Gastroesophageal sphincter (tissue), 4 donors: Measurements from ENCODE around the gene MCCD1. TPM values are rescaled to one million over a fixed set of nuclear protein-coding genes. Genes with fewer than 3 reads are reported as not detected.

Source experiments
- ATAC-seq: fragments of 150-250 bp; one replicate; pipeline ENCODE4 v1.9.1; 2016; ENCODE audit warnings: mild to moderate bottlenecking, moderate library complexity
- H3K27ac ChIP-seq, 4 donors: fragments of 200-600 bp; sonication (generic) in 3 of 4; 1 replicate in 3 of 4; 2 replicates in 1 of 4; pipeline ENCODE4 v1.5.1; 2016 to 2019
- H3K27me3 ChIP-seq: fragments of 200-600 bp; sonication (generic); one replicate; pipeline ENCODE4 v1.5.1; 2019
- H3K36me3 ChIP-seq, 2 donors: fragments of 200-600 bp; sonication (generic); one replicate each; pipeline ENCODE4 v1.5.1; 2019; ENCODE audit warnings: control low read depth in 1 of 2
- H3K4me1 ChIP-seq, 3 donors: fragments of 200-600 bp; sonication (generic); 1 replicate in 2 of 3; 2 replicates in 1 of 3; pipeline ENCODE4 v1.5.1; 2016 to 2019; ENCODE audit warnings: control low read depth in 2 of 3
- H3K4me3 ChIP-seq, 2 donors: fragments of 200-600 bp; sonication (generic); one replicate each; pipeline ENCODE4 v1.5.1; 2019; ENCODE audit warnings: mild to moderate bottlenecking in 1 of 2, moderate library complexity in 1 of 2
- H3K9me3 ChIP-seq, 3 donors: fragments of 200-600 bp; sonication (generic); one replicate each; pipeline ENCODE4 v1.5.1; 2017 to 2019; ENCODE audit warnings: control low read depth in 2 of 3
- CTCF ChIP-seq, 4 experiments: fragments of 200-600 bp in 2 of 4; fragments of 450-650 bp in 2 of 4; sonication (generic) in 1 of 4; IDR thresholded peaks; one replicate each; pipeline ENCODE4 v1.5.1; 2017 to 2019; ENCODE audit warnings: antibody characterized with exemption in 4 of 4, mild to moderate bottlenecking in 2 of 4, moderate library complexity in 2 of 4
- EP300 ChIP-seq: sonication (generic); formaldehyde crosslinking; IDR thresholded peaks from one replicate; pipeline ENCODE4 v1.6.1; 2017; ENCODE audit warnings: antibody characterized with exemption, mild to moderate bottlenecking
- POLR2A ChIP-seq, 2 donors: fragments of 450-650 bp; IDR thresholded peaks; one replicate each; pipeline ENCODE4 v1.6.1; 2017; ENCODE audit warnings: antibody characterized with exemption in 2 of 2, mild to moderate bottlenecking in 2 of 2, moderate library complexity in 1 of 2
- POLR2AphosphoS5 ChIP-seq: sonication (generic); formaldehyde crosslinking; IDR thresholded peaks from one replicate; pipeline ENCODE4 v1.6.1; 2017; ENCODE audit warnings: antibody characterized with exemption
- WGBS, 2 donors: methylation state at CpG; one replicate each; pipeline ENCODE4 v1.1.5; 2018; ENCODE audit warnings: low coverage in 1 of 2; 5-methylcytosine and 5-hydroxymethylcytosine counted together
- total RNA-seq, 4 donors: library from RNA; depleted of rRNA; stranded (reverse); fragments of >200 nt; gene quantifications; one replicate each; pipeline ENCODE4 v1.1.0, GENCODE V29; 2016

Gene MCCD1
- total RNA-seq, 4 donors from 2014 or later: not detected

GRCh38 chr6:31531162-31531561, 2.4 kb downstream of the MCCD1 start:
- Histone ChIP-seq H3K27me3 (no peaks in the 10 kb centered on the region), H3K9me3 (no peaks in the 10 kb centered on the region), H3K27ac (no peak overlapping the region), H3K4me1 (peaks cover 0 to 4% (median 0%) of the 10 kb centered on the region in 3 donors), H3K36me3 (peaks cover 6 to 70% of the 10 kb centered on the region in 2 donors), H3K4me3 (no peak overlapping the region)
- TF ChIP-seq POLR2A (IDR thresholded peaks at IDR 0.05) (no peak), EP300 (no peak), POLR2AphosphoS5 (no peak)
- no peak for ATAC-seq
- 83 to 86% methylated on average over 4 to 7 of the region's 7 CpGs for WGBS, 2 donors

GRCh38 chr6:31531771-31532643, 3.2 kb downstream of the MCCD1 start:
- 67 to 71% methylated on average over 7 to 9 of the region's 9 CpGs for WGBS, 2 donors
- no peak for ATAC-seq
- no peak overlapping the region for H3K27ac ChIP-seq
- peaks cover 0 to 12% (median 0%) of the 10 kb centered on the region in 3 donors for H3K4me1 ChIP-seq
- TF ChIP-seq POLR2A (IDR thresholded peaks at IDR 0.05): no peak
- TF ChIP-seq EP300: no peak
- no peak for TF ChIP-seq CTCF (IDR thresholded peaks at IDR 0.05)
- TF ChIP-seq POLR2AphosphoS5: no peak
- no peak overlapping the region for H3K4me3 ChIP-seq
- H3K9me3 ChIP-seq: no peaks in the 10 kb centered on the region
- peaks cover 8 to 78% of the 10 kb centered on the region in 2 donors for H3K36me3 ChIP-seq
- H3K27me3 ChIP-seq: no peaks in the 10 kb centered on the region

GRCh38 chr6:31532644-31533454, 4.1 kb downstream of the MCCD1 start:
- TF ChIP-seq CTCF (IDR thresholded peaks at IDR 0.05): no peak
- no peak for TF ChIP-seq POLR2A (IDR thresholded peaks at IDR 0.05)
- TF ChIP-seq POLR2AphosphoS5: no peak
- TF ChIP-seq EP300: no peak
- Histone ChIP-seq H3K4me3 (no peak overlapping the region), H3K9me3 (no peaks in the 10 kb centered on the region), H3K36me3 (peaks cover 8 to 86% of the 10 kb centered on the region in 2 donors), H3K27ac (peak overlapping the region in 1 of 4 donors; percentile 7), H3K27me3 (no peaks in the 10 kb centered on the region), H3K4me1 (peaks cover 0 to 20% (median 0%) of the 10 kb centered on the region in 3 donors)
- no peak for ATAC-seq
- 45 to 59% methylated on average over 5 to 8 of the region's 9 CpGs for WGBS, 2 donors

- 77 to 100% methylated on average over 1 of the region's 1 CpG for WGBS, 2 donors
- TF ChIP-seq CTCF (IDR thresholded peaks at IDR 0.05) (no peak), POLR2A (IDR thresholded peaks at IDR 0.05) (no peak), EP300 (no peak), POLR2AphosphoS5 (no peak)
Observed at GRCh38 chr6:31533455-31533841, 4.7 kb downstream of the MCCD1 start.

GRCh38 chr6:31534011-31534410, 5.2 kb downstream of the MCCD1 start:
- no peak for ATAC-seq
- no peak for TF ChIP-seq POLR2A (IDR thresholded peaks at IDR 0.05)
- peak; percentile 18 for TF ChIP-seq POLR2AphosphoS5

More at GRCh38 chr6:31533455-31533841, 4.7 kb downstream of the MCCD1 start:
- H3K36me3 ChIP-seq: peaks cover 8 to 92% of the 10 kb centered on the region in 2 donors
- H3K4me1 ChIP-seq: peaks cover 0 to 26% (median 0%) of the 10 kb centered on the region in 3 donors
- H3K27me3 ChIP-seq: no peaks in the 10 kb centered on the region
- H3K4me3 ChIP-seq: no peak overlapping the region
- no peaks in the 10 kb centered on the region for H3K9me3 ChIP-seq
- H3K27ac ChIP-seq: peak overlapping the region in 1 of 4 donors; percentile 7
- ATAC-seq: no peak

More at GRCh38 chr6:31534011-31534410, 5.2 kb downstream of the MCCD1 start:
- Histone ChIP-seq H3K27ac (no peak overlapping the region), H3K4me3 (no peak overlapping the region), H3K9me3 (no peaks in the 10 kb centered on the region), H3K36me3 (peaks cover 8 to 98% of the 10 kb centered on the region in 2 donors), H3K4me1 (peaks cover under 1 to 31% (median 2%) of the 10 kb centered on the region in 3 donors), H3K27me3 (no peaks in the 10 kb centered on the region)
- whole genome bisulfite sequencing, 2 donors: 91% methylated on average over 3 of the region's 6 CpGs; no CpG with 5 or more reads in 1 of the 2 donors
